Activated CD4-positive, alpha-beta T cell treated with anti-CD3 and anti-CD28 coated beads for 1 hour (primary cell): ENCODE data around the gene STAC3.

ENCODE experiments used
- DNase-seq: peaks from one replicate; pipeline ENCODE4 v3.0.0-alpha.2; 2020

The STAC3 gene

GRCh38 chr12:57209916-57210315, 41.1 kb downstream of the STAC3 start:
- no peak for DNase-seq

GRCh38 chr12:57208631-57209282, 42.2 kb downstream of the STAC3 start:
- DNase-seq = no peak

DNA sequence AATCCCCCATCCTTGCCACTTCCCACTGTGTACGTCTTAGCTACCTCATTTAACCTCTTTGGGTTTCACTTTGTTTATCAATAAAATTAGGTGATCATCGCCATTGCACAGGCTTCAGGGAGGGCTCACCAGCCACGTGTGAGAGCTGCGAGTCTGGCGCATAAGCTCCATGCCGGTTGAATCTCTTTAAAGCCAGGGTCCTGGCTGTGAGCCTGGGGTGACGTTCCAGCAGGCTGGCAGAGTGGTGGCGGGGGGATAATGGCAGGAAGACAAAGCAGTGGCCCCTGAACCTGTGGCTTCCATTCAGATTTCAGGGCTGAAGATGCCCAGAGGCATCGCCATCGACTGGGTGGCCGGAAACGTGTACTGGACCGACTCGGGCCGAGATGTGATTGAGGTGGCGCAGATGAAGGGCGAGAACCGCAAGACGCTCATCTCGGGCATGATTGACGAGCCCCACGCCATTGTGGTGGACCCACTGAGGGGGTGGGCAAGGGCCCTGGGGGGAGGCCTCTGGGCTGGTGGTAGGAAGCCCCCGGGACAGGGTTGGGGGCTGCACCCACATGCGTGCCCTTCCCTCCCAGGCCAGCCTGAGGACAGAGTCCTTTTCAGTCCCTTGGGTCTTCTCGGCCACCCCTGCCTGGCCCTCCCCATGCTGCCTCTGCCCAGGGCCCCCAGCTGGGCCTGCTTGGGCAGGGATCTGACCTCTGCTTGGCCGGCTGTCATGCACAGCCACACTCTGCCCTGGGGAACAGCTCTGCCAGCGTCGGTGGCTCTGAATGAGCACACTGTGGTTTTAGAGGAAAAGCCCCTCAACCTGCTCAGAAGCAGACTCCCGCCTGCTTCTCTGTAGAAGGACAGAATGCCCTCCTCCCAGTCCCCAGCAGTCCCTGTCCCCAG, 43.0 kb downstream of the STAC3 start:
- no peak for DNase-seq

GRCh38 chr12:57205931-57206330, 45.1 kb downstream of the STAC3 start:
- no peak for DNase-seq

- DNase-seq = no peak
Measured at GRCh38 chr12:57205186-57205585, 45.8 kb downstream of the STAC3 start.

GRCh38 chr12:57204454-57204853, 46.5 kb downstream of the STAC3 start:
- DNase-seq = no peak

DNA sequence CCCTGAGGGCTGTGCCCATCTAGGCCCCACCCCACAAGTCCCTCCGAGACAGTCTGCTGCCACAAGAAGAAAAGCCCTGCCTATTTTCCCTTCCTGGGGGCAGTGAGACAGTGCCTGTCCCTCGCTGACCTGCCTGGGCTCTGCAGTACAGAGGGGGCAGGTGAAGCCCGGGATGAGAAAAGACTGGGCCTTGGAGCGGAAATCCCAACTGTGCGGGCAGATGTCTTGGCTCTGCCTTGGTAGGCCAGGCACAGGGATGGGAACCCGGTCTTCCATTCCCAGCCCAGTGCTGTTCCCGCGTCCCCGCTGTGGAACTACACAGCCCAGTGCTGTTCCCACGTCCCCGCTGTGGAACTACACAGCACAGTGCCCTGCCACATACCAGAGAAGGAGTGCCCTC, 47.2 kb downstream of the STAC3 start:
- no peak for DNase-seq

- DNase-seq = no peak
Measured at GRCh38 chr12:57203201-57203600, 47.8 kb downstream of the STAC3 start.

GRCh38 chr12:57202321-57202720, 48.7 kb downstream of the STAC3 start:
- no peak for DNase-seq

DNA sequence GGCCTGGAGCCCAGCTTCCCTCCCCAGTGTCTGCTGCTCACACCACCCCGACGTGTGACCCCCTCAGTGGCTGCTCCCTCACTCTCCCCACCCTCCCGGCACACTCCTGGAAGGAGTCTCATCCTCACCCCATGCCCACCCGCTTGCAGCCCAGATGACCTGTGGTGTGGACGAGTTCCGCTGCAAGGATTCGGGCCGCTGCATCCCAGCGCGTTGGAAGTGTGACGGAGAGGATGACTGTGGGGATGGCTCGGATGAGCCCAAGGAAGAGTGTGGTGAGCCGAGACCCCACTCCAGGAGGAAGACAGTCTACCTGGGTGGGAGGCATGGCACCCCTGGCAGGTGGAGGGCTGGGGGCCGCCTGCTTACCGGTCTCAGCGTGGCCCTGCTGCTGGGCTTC, 49.4 kb downstream of the STAC3 start:
- DNase-seq = no peak

GRCh38 chr12:57201219-57201618, 49.8 kb downstream of the STAC3 start:
- DNase-seq = no peak

DNA sequence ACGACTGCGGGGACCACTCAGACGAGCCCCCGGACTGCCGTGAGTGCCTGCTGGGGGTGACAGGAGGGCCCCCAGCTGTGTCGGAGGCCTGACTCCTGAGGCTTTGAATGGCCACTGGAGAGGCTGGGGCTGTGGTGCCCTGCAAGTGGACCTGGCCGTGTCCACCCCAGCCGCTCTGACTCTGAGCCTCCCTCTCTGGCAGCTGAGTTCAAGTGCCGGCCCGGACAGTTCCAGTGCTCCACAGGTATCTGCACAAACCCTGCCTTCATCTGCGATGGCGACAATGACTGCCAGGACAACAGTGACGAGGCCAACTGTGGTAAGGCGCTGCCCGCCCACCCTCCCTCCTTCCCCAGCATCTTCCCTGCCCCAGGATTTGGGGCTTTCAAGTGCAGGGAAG, 50.5 kb downstream of the STAC3 start:
- no peak for DNase-seq

- DNase-seq = no peak
Measured at GRCh38 chr12:57199191-57199590, 51.8 kb downstream of the STAC3 start.

GRCh38 chr12:57198329-57198728, 52.7 kb downstream of the STAC3 start:
- no peak for DNase-seq

DNA sequence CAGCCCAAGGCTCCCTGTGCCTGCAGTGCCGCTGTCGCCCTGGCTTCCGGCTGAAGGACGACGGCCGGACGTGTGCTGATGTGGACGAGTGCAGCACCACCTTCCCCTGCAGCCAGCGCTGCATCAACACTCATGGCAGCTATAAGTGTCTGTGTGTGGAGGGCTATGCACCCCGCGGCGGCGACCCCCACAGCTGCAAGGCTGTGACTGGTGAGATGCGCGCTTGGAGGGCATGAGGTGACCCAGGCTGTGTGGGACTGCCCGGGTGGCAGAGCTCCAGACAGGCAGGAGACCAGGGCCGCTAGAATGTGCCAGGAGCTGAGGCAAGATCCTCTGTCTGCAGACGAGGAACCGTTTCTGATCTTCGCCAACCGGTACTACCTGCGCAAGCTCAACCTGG, 54.0 kb downstream of the STAC3 start:
- DNase-seq = no peak

GRCh38 chr12:57196439-57196838, 54.5 kb downstream of the STAC3 start:
- DNase-seq = no peak

DNA sequence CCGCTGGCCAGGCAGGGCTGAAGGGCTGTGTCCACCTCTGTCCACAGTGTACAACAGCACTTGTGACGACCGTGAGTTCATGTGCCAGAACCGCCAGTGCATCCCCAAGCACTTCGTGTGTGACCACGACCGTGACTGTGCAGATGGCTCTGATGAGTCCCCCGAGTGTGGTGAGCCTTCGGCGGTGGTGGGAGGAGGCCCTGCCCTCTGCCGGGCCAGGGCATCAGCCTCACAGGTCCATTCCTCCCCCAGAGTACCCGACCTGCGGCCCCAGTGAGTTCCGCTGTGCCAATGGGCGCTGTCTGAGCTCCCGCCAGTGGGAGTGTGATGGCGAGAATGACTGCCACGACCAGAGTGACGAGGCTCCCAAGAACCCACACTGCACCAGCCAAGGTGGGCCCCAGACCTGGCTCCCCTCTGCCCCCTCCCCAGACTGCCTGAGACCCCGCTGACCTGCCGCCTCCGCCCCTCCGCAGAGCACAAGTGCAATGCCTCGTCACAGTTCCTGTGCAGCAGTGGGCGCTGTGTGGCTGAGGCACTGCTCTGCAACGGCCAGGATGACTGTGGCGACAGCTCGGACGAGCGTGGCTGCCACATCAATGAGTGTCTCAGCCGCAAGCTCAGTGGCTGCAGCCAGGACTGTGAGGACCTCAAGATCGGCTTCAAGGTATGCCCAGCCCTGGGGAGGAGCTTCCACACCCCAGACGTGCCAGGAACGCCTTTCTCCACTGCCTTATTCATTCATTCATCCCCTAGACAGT, 55.2 kb downstream of the STAC3 start:
- DNase-seq = no peak

GRCh38 chr12:57195186-57195585, 55.8 kb downstream of the STAC3 start:
- DNase-seq = no peak

DNA sequence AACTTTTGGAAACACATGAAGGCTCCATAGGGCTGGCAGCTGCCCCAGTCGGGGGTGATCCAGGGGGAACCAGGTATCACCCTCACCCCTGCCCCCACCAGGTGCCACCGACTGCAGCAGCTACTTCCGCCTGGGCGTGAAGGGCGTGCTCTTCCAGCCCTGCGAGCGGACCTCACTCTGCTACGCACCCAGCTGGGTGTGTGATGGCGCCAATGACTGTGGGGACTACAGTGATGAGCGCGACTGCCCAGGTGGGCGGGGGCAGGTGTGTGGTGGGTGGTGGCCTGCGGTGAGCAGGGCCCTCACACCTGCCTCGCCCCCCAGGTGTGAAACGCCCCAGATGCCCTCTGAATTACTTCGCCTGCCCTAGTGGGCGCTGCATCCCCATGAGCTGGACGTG, 56.7 kb downstream of the STAC3 start:
- DNase-seq = no peak

GRCh38 chr12:57193706-57194245, 57.2 kb downstream of the STAC3 start:
- DNase-seq = no peak
